HuH-7 (cell line): ENCODE measurements around the gene WNT2B.

ENCODE experiments used
- DNase-seq: peaks from one replicate; pipeline ENCODE4 v3.0.0; 2011; ENCODE audit warnings: low spot score

Gene WNT2B

GRCh38 chr1:112575154-112575804, 66.5 kb downstream of the WNT2B start:
- no peak for DNase-seq

DNA sequence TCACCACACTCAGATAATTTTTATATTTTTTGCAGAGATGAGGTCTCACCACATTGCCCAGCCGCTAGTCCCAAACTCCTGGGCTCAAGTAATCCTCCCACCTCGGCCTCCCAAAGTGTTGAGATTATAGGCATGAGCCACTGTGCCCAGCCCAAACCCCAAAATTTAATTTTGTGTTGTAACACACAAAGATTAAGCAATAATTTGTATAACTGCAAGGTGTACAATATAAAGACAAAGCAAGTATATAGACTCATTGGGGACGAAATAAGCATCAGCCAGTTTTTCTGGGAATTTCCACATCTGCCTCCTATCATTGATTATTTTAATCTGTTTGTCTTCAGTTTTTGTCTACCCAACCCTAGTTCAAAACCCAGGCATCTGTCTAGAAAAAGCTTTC, 67.5 kb downstream of the WNT2B start:
- DNase-seq = no peak
